Esophagus squamous epithelium (tissue), 5 donors: Measurements from ENCODE around the gene PRPH2. TPM values are rescaled to one million over a fixed set of nuclear protein-coding genes. Genes with fewer than 3 reads are reported as not detected.
A peak's percentile ranks its signal among the peaks of the same experiment; 100 is the strongest.

ENCODE experiments used
- DNase-seq: peaks from one replicate; lab custom pipeline; 2025; lab: John Stamatoyannopoulos, UW
- H3K27ac ChIP-seq, 4 donors: fragments of 200-600 bp; sonication (generic); one replicate each; pipeline ENCODE4 v1.5.1; 2016 to 2019; ENCODE audit warnings: mild to moderate bottlenecking in 1 of 4
- H3K27me3 ChIP-seq, 4 donors: fragments of 200-600 bp; sonication (generic); 1 replicate in 3 of 4; 2 replicates in 1 of 4; pipeline versions ENCODE4 v1.5.1 to v1.6.0; 2017 to 2021; ENCODE audit warnings: antibody characterized with exemption in 1 of 4
- H3K36me3 ChIP-seq, 3 donors: fragments of 200-600 bp; sonication (generic); one replicate each; pipeline ENCODE4 v1.5.1; 2016 to 2019
- H3K4me1 ChIP-seq, 3 donors: fragments of 200-600 bp; sonication (generic); one replicate each; pipeline ENCODE4 v1.5.1; 2017 to 2019
- H3K4me3 ChIP-seq, 4 donors: fragments of 200-600 bp; sonication (generic); 1 replicate in 3 of 4; 2 replicates in 1 of 4; pipeline ENCODE4 v1.5.1; 2016 to 2019; ENCODE audit warnings: mild to moderate bottlenecking in 2 of 4, moderate library complexity in 1 of 4
- H3K9me3 ChIP-seq, 3 donors: fragments of 200-600 bp; sonication (generic); one replicate each; pipeline ENCODE4 v1.5.1; 2016 to 2019
- POLR2A ChIP-seq, 4 donors: fragments of 450-650 bp; IDR thresholded peaks; one replicate each; pipeline ENCODE4 v1.6.1; 2017; ENCODE audit warnings: antibody characterized with exemption in 4 of 4, mild to moderate bottlenecking in 4 of 4, moderate library complexity in 3 of 4
- WGBS, 2 donors: methylation state at CpG; one replicate each; pipeline ENCODE4 v1.1.5; 2018; 5-methylcytosine and 5-hydroxymethylcytosine counted together
- intact Hi-C: fragments of 100-400 bp; cut with DNase I; formaldehyde crosslinking; loops from one replicate; pipeline ENCODE4 v1.15.0; 2022
- total RNA-seq, 4 donors: library from RNA; depleted of rRNA; stranded (reverse); fragments of >200 nt; gene quantifications; one replicate each; pipeline ENCODE4 v1.1.0, GENCODE V29; 2016
- TF ChIP-seq, protein P1 (sequence below), 6 experiments: fragments of 450-650 bp in 4 of 6; fragments of 200-600 bp in 2 of 6; sonication (generic) in 2 of 6; IDR thresholded peaks; one replicate each; pipeline ENCODE4 v1.5.1; 2016 to 2019; ENCODE audit warnings: antibody characterized with exemption in 6 of 6, mild to moderate bottlenecking in 4 of 6, moderate library complexity in 4 of 6
- donor health status: DM: yes; HTN: yes; CAD: no.

Gene PRPH2, protein sequence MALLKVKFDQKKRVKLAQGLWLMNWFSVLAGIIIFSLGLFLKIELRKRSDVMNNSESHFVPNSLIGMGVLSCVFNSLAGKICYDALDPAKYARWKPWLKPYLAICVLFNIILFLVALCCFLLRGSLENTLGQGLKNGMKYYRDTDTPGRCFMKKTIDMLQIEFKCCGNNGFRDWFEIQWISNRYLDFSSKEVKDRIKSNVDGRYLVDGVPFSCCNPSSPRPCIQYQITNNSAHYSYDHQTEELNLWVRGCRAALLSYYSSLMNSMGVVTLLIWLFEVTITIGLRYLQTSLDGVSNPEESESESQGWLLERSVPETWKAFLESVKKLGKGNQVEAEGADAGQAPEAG
- 1 to 10 TPM in 1 of 4 donors, under 1 TPM in 1, not detected in 2; 0.94 to 1.3 TPM for total RNA-seq

DNA sequence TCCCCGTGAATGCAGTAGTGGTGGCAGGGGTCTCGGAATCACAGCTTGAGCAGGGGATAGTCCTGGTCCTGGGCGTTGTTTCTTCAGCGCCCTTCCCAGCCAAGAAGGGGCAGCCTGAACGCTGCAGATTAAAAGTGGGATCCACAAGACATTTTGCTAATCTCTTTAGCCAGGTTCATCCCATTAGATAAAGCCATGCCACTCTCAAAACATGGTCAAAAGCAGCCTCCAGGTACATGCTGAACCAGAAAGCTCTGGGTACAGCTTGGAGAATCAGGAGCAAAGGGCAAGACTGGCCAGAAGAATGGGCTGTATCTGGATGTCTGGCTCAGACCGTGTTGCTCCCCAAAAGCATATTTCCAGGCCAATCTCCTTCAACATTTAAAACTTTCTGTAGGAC lies at the start of gene PRPH2:
Gene PRPH2 (minus strand): TSS at position 101 of the 400 bp plus-strand sequence. CDS start 263 bp downstream, outside the sequence.
- DNase-seq, result no peak
- Histone ChIP-seq H3K4me1 (peaks cover 7 to 23% (median 14%) of the 10 kb centered on the region in 3 donors), H3K4me3 (no peak within 1 kb of the TSS), H3K36me3 (no peaks in the 10 kb centered on the region), H3K27me3 (no peaks in the 10 kb centered on the region), H3K9me3 (no peaks in the 10 kb centered on the region), H3K27ac (no peak within 1 kb of the TSS)
- no peak for TF ChIP-seq POLR2A (IDR thresholded peaks at IDR 0.05)
- TF ChIP-seq, protein P1, sequence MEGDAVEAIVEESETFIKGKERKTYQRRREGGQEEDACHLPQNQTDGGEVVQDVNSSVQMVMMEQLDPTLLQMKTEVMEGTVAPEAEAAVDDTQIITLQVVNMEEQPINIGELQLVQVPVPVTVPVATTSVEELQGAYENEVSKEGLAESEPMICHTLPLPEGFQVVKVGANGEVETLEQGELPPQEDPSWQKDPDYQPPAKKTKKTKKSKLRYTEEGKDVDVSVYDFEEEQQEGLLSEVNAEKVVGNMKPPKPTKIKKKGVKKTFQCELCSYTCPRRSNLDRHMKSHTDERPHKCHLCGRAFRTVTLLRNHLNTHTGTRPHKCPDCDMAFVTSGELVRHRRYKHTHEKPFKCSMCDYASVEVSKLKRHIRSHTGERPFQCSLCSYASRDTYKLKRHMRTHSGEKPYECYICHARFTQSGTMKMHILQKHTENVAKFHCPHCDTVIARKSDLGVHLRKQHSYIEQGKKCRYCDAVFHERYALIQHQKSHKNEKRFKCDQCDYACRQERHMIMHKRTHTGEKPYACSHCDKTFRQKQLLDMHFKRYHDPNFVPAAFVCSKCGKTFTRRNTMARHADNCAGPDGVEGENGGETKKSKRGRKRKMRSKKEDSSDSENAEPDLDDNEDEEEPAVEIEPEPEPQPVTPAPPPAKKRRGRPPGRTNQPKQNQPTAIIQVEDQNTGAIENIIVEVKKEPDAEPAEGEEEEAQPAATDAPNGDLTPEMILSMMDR (IDR thresholded peaks at IDR 0.05), result no peak
- 75 to 89% methylated on average over 3 to 5 of the region's 6 CpGs for WGBS, 2 donors
- intact Hi-C loops, result loop anchor here (10.0 kb wide), 1 partner anchor 152 kb away; the partner anchor contains the start of gene RPL7L1

DNA sequence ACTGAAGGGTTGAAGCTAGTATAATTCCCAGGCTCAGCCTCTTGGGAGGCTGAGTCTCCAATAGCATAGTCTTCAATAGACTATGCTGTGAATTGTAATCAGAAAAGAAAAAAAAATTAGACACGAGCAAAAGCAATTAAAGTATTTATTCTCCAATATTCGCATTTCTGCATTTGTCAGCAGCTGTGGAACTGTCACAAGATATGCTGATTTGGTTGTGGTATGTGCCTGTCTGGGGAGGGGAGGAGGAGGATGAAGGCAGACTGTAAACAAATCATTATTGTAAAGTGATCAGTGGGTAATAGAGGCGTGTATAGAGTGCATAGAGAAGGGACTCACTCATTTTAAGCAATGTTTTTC lies 49.3 kb upstream of the PRPH2 start:
- intact Hi-C loops, result no loop called here
- H3K27ac ChIP-seq, result peak overlapping the region in 3 of 4 donors; percentile 5 to 65 (median 20)

DNA sequence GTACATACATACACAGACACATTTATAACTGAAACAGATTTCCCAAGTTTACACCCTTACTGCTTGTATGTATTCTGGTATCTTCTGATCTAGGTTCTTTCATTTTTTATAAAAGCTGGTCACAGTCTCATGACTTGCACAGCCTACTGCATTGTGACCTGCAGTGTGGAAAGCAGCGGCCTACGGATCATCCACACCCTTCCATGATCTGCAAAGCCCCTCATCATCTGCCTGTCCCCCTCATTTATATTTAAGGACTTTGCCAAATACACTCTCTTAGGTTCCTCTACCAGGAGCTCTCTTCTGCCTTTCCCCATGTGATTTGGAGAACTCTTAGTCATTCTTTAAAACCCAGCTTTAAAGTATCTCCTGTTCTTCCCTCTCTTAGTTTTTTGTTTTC lies 47.4 kb upstream of the PRPH2 start:
- Histone ChIP-seq H3K27me3 (no peaks in the 10 kb centered on the region), H3K4me3 (no peak overlapping the region), H3K4me1 (peaks cover 0 to 38% (median 9%) of the 10 kb centered on the region in 3 donors), H3K9me3 (no peaks in the 10 kb centered on the region), H3K36me3 (no peaks in the 10 kb centered on the region), H3K27ac (no peak overlapping the region)
- intact Hi-C loops, result no loop called here
- 92 to 94% methylated on average over 2 of the region's 2 CpGs for WGBS, 2 donors
- TF ChIP-seq, protein P1 (IDR thresholded peaks at IDR 0.05), result no peak
- TF ChIP-seq POLR2A (IDR thresholded peaks at IDR 0.05), result no peak
- no peak for DNase-seq

More for the DNA sequence above, 49.3 kb upstream of the PRPH2 start:
- Histone ChIP-seq H3K4me1 (peaks cover 0 to 45% (median 12%) of the 10 kb centered on the region in 3 donors), H3K27me3 (no peaks in the 10 kb centered on the region), H3K4me3 (peak overlapping the region in 1 of 4 donors; percentile 47), H3K36me3 (no peaks in the 10 kb centered on the region), H3K9me3 (no peaks in the 10 kb centered on the region)
- DNase-seq, result no peak
- no peak for TF ChIP-seq POLR2A (IDR thresholded peaks at IDR 0.05)
- TF ChIP-seq, protein P1 (IDR thresholded peaks at IDR 0.05), result no peak
- WGBS, 2 donors, result 52 to 65% methylated on average over 3 of the region's 3 CpGs

DNA sequence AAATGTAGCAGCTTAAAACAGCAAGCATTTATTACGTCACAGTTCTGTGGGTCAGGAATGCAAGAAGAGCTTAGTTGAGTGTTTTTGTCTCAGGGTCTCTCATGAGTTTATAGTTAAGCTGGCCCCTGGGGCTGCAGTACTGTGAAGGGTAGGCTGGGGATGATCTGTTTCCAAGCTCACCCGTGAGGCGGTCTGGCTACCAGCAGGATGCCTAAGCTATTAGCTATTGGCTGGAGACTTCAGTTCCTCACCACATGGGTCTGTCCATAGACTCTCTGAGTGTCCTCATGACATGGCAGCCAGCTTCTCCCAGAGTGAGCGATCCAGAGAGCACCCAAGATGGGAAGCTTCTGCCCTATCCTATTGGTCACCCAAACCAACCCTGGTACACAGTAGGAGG lies 46.7 kb upstream of the PRPH2 start:
- intact Hi-C loops, result no loop called here
- DNase-seq, result no peak
- TF ChIP-seq POLR2A (IDR thresholded peaks at IDR 0.05), result no peak
- TF ChIP-seq, protein P1 (IDR thresholded peaks at IDR 0.05), result no peak

DNA sequence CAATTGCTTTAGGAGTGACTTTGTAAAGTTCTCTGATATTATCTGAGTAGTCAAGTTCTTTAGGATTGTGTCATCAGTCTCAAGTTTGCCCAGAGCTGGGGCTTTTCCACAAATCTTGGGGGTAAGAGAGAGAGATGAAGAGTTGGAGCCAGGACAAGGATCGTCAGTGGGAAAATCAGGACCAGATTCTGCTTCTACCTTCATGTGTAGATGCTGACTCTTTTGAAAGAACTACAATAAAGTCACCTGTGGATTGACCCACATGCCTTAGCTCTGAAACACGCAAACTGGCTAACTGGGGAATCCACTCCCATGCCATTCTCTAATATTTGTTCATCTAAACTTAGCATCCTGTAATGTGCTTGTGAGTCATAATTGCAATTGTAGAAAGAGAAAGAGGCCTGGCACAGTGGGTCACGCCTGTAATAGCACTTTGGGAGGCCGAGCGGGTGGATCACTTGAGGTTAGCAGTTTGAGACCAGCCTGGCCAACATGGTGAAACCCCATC lies 43.8 kb upstream of the PRPH2 start:
- TF ChIP-seq, protein P1 (IDR thresholded peaks at IDR 0.05), result no peak
- no peak for TF ChIP-seq POLR2A (IDR thresholded peaks at IDR 0.05)
- WGBS, 2 donors, result 71 to 95% methylated on average over 2 to 5 of the region's 5 CpGs
- no peak for DNase-seq
- H3K27me3 ChIP-seq, result no peaks in the 10 kb centered on the region
- no peaks in the 10 kb centered on the region for H3K9me3 ChIP-seq
- no peak overlapping the region for H3K27ac ChIP-seq
- H3K36me3 ChIP-seq, result peaks cover 0 to 4% (median 0%) of the 10 kb centered on the region in 3 donors
- intact Hi-C loops, result no loop called here
- peaks cover 0 to 16% (median 4%) of the 10 kb centered on the region in 3 donors for H3K4me1 ChIP-seq
- no peak overlapping the region for H3K4me3 ChIP-seq

More for the DNA sequence above, 46.7 kb upstream of the PRPH2 start:
- Histone ChIP-seq H3K36me3 (no peaks in the 10 kb centered on the region), H3K4me1 (peaks cover 0 to 30% (median 4%) of the 10 kb centered on the region in 3 donors), H3K4me3 (no peak overlapping the region), H3K27ac (no peak overlapping the region), H3K9me3 (no peaks in the 10 kb centered on the region), H3K27me3 (no peaks in the 10 kb centered on the region)
- 98 to 100% methylated on average over 2 to 3 of the region's 4 CpGs for WGBS, 2 donors
